ENCODE data around the gene PML. TPM values are rescaled to one million over a fixed set of nuclear protein-coding genes. Genes with fewer than 3 reads are reported as not detected.
A peak's percentile ranks its signal among the peaks of the same experiment; 100 is the strongest.

PML gene
- polyA plus RNA-seq, 1 of the 3 experiments (the other 2 are of a cell fraction): 18.4 TPM

DNA sequence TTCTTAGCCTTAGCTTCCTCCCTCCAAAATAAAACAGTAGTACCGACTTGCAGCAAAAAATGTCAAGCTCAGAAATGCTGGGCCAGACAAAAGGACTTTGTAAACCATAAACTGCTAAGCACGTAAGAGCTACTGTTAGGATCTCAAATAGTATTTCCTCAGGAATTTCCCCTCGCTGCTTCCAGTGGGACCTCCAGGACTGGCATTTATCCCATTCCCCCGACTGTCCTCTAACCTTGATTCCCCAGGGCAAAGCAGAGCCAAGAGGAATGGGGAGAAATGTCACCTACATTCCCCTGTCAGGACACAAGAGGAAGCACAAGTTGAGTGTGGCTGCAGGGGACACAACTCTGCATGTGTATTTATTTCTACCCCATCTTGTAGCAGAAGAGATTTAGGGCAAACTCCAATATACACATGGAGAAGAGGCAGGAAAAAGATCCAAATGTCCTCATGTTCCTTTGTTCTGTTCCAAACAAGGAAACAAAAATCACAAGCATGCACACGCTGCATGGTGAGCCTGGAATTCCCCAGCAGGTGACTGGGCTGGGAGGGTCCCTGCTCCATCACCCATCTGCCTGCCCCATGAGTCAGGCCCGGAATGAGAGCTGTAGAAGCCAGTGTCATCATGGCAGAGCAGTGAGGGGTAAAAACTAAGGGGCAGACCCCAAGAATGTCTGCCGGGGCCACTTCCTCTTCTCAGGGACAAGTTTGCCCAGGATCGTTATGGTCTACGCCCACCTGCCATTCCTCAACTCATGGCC, 6.7 kb upstream of the PML start:
- Histone ChIP-seq H3K4me3 (ENCODE audit: low read depth in 2 of 2, low read length in 1 of 2) (no peak overlapping the region), H4K20me1 (ENCODE audit: insufficient read depth) (no peaks in the 10 kb centered on the region), H3K4me2 (peak overlapping the region; percentile 66), H3K27me3 (ENCODE audit: insufficient read depth) (no peaks in the 10 kb centered on the region), H3K9me2 (no peaks in the 10 kb centered on the region), H3K4me1 (ENCODE audit: control insufficient read depth in 1 of 2, insufficient read depth in 2 of 2, low read depth in 1 of 2, low read length in 1 of 2) (peaks cover 44 to 52% of the 10 kb centered on the region in 2 experiments; a peak in 3 of 4 replicates), H3K36me3 (replicated peaks in 1 of 2; ENCODE audit: control insufficient read depth in 1 of 2, insufficient read depth in 2 of 2, low read length in 1 of 2) (no peaks in the 10 kb centered on the region), H3K9ac (no peak overlapping the region), H2AFZ (ENCODE audit: low read depth) (no peak overlapping the region), H3K27ac (ENCODE audit: low read depth in 2 of 2, low read length in 1 of 2) (peak overlapping the region in 1 of 2 experiments; percentile 80; a peak in 2 of 4 replicates), H3F3A (replicated peaks; ENCODE audit: insufficient read depth) (peaks cover 22% of the 10 kb centered on the region), H3K79me2 (ENCODE audit: insufficient read depth) (0 out of 2 replicates have a peak, but pooled peaks cover under 1% of the 10 kb centered on the region), H3K9me3 (no peaks in the 10 kb centered on the region)
- ChIA-PET POLR2A (no interaction called here), CTCF (interaction anchor here (1.0 to 1.8 kb wide), 5 partner anchors 15 to 63 kb away, joined by 3 to 5 read pairs (median 3); no protein-coding TSS in a partner anchor)
- DNase-seq: no peak
- TF ChIP-seq MXI1 (IDR thresholded peaks at IDR 0.05; ENCODE audit: low read depth, low read length) (no peak), POLR2AphosphoS5 (IDR thresholded peaks at IDR 0.05; ENCODE audit: low read depth, low read length) (no peak), EZH2phosphoT487 (IDR thresholded peaks at IDR 0.05; ENCODE audit: borderline replicate concordance, low read depth) (no peak), MAX (IDR thresholded peaks at IDR 0.05; ENCODE audit: low read depth) (peak; percentile 53; the same call in 1 of the 2 replicates), NFIC (IDR thresholded peaks at IDR 0.05; ENCODE audit: borderline replicate concordance) (no peak), CTCF (IDR thresholded peaks at IDR 0.05) (no peak), TCF12 (IDR thresholded peaks at IDR 0.05) (peak; percentile 35), RXRA (IDR thresholded peaks at IDR 0.05; ENCODE audit: borderline replicate concordance, low read depth) (no peak), MEF2A (IDR thresholded peaks at IDR 0.05; ENCODE audit: borderline replicate concordance, low read depth) (no peak)
- TF ChIP-seq, protein P1, sequence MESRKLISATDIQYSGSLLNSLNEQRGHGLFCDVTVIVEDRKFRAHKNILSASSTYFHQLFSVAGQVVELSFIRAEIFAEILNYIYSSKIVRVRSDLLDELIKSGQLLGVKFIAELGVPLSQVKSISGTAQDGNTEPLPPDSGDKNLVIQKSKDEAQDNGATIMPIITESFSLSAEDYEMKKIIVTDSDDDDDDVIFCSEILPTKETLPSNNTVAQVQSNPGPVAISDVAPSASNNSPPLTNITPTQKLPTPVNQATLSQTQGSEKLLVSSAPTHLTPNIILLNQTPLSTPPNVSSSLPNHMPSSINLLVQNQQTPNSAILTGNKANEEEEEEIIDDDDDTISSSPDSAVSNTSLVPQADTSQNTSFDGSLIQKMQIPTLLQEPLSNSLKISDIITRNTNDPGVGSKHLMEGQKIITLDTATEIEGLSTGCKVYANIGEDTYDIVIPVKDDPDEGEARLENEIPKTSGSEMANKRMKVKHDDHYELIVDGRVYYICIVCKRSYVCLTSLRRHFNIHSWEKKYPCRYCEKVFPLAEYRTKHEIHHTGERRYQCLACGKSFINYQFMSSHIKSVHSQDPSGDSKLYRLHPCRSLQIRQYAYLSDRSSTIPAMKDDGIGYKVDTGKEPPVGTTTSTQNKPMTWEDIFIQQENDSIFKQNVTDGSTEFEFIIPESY (IDR thresholded peaks at IDR 0.05; ENCODE audit: borderline replicate concordance, low read depth): no peak
- TF ChIP-seq, protein P2, sequence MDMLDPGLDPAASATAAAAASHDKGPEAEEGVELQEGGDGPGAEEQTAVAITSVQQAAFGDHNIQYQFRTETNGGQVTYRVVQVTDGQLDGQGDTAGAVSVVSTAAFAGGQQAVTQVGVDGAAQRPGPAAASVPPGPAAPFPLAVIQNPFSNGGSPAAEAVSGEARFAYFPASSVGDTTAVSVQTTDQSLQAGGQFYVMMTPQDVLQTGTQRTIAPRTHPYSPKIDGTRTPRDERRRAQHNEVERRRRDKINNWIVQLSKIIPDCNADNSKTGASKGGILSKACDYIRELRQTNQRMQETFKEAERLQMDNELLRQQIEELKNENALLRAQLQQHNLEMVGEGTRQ (IDR thresholded peaks at IDR 0.05; ENCODE audit: borderline replicate concordance, low read depth, low read length): no peak
- 57% methylated on average over 9 of the region's 9 CpGs for WGBS (ENCODE audit: low lambda C conversion rate)
